GM12891 (cell line): Measurements from ENCODE around the gene CRAT.

Experiments
- DNase-seq: peaks from one replicate; pipeline ENCODE4 v3.0.0; 2011; ENCODE audit warnings: low spot score; ENCODE audit not compliant: insufficient read length
- FAIRE-seq: peaks from 2 replicates; lab custom pipeline; 2011; peaks lifted over from hg19 to GRCh38; lab: Jason Lieb, UNC
- PAX5 ChIP-seq: IDR thresholded peaks from 2 replicates; pipeline ENCODE4 v1.6.1; 2011; ENCODE audit warnings: low read length, moderate library complexity, mild to moderate bottlenecking; ENCODE audit not compliant: insufficient read depth, severe bottlenecking
- POLR2A ChIP-seq: IDR thresholded peaks from 2 replicates; pipeline ENCODE4 v1.6.1; 2011; ENCODE audit warnings: low read depth, low read length, control low read depth
- POLR2AphosphoS5 ChIP-seq: IDR thresholded peaks from 2 replicates; pipeline ENCODE4 v1.6.1; 2011; ENCODE audit warnings: low read depth, low read length, control low read depth
- POU2F2 ChIP-seq: IDR thresholded peaks from 2 replicates; pipeline ENCODE4 v1.6.1; 2011; ENCODE audit warnings: low read depth, mild to moderate bottlenecking, control low read depth, low read length, moderate library complexity
- SPI1 ChIP-seq: IDR thresholded peaks from 2 replicates; pipeline ENCODE4 v1.6.1; 2011; ENCODE audit warnings: low read depth, low read length, control low read depth
- TAF1 ChIP-seq: IDR thresholded peaks from 2 replicates; pipeline ENCODE4 v1.6.1; 2011; ENCODE audit warnings: low read depth, low read length, control low read depth

The CRAT gene

GRCh38 chr9:129145841-129146292, 35.3 kb upstream of the CRAT start:
- no peak for FAIRE-seq
- TF ChIP-seq PAX5 (no peak), TAF1 (no peak), SPI1 (no peak), POLR2A (no peak), POU2F2 (no peak), POLR2AphosphoS5 (no peak)
- DNase-seq: no peak

- DNase-seq (no peak), FAIRE-seq (no peak)
- TF ChIP-seq POU2F2 (no peak), POLR2A (no peak), POLR2AphosphoS5 (no peak), SPI1 (no peak), PAX5 (no peak)
Observed at GRCh38 chr9:129145316-129145715, 34.7 kb upstream of the CRAT start.

GRCh38 chr9:129143031-129143927, 32.7 kb upstream of the CRAT start:
- TF ChIP-seq POLR2A (no peak), POLR2AphosphoS5 (no peak), POU2F2 (no peak), SPI1 (no peak), TAF1 (no peak), PAX5 (no peak)
- FAIRE-seq: peak; percentile 63
- DNase-seq: peak; percentile 81

GRCh38 chr9:129142138-129142935, 31.7 kb upstream of the CRAT start:
- DNase-seq: no peak
- no peak for FAIRE-seq
- TF ChIP-seq SPI1 (no peak), POLR2A (no peak), POU2F2 (no peak), POLR2AphosphoS5 (no peak), TAF1 (no peak), PAX5 (no peak)

- DNase-seq: no peak
- peak; percentile 65 for FAIRE-seq
Observed at GRCh38 chr9:129141066-129142041, 30.8 kb upstream of the CRAT start.

GRCh38 chr9:129140397-129141065, 29.9 kb upstream of the CRAT start:
- DNase-seq: no peak
- no peak for FAIRE-seq
- TF ChIP-seq POLR2A (peak; percentile 44; the same call in 1 of the 2 replicates), TAF1 (no peak), SPI1 (no peak)

More at GRCh38 chr9:129141066-129142041, 30.8 kb upstream of the CRAT start:
- TF ChIP-seq PAX5 (peak; percentile 52), POLR2AphosphoS5 (no peak)

- FAIRE-seq: peak; percentile 88
- TF ChIP-seq SPI1: peak; percentile 67
- peak; percentile 17; the same call in 1 of the 2 replicates for TF ChIP-seq TAF1
- peak; percentile 45; the same call in 1 of the 2 replicates for TF ChIP-seq POLR2A
- TF ChIP-seq PAX5: no peak
- no peak; the same call in 1 of the 2 replicates for TF ChIP-seq POU2F2
- DNase-seq: peak; percentile 79
Observed at GRCh38 chr9:129139993-129140396, 29.4 kb upstream of the CRAT start.

- DNase-seq: peak; percentile 85
- TF ChIP-seq SPI1 (peak; percentile 47; the same call in 1 of the 2 replicates), POLR2A (no peak), POU2F2 (0 out of 2 replicates have a peak, but pooled peaks have one; percentile 41)
- FAIRE-seq: peak; percentile 88
Observed at GRCh38 chr9:129139233-129139992, 28.8 kb upstream of the CRAT start.
